ENCODE results near the gene GP9.

GRCh38 chr3:129105862-129106261 is 45.3 kb downstream of the GP9 start:
- TF ChIP-seq, protein P1, sequence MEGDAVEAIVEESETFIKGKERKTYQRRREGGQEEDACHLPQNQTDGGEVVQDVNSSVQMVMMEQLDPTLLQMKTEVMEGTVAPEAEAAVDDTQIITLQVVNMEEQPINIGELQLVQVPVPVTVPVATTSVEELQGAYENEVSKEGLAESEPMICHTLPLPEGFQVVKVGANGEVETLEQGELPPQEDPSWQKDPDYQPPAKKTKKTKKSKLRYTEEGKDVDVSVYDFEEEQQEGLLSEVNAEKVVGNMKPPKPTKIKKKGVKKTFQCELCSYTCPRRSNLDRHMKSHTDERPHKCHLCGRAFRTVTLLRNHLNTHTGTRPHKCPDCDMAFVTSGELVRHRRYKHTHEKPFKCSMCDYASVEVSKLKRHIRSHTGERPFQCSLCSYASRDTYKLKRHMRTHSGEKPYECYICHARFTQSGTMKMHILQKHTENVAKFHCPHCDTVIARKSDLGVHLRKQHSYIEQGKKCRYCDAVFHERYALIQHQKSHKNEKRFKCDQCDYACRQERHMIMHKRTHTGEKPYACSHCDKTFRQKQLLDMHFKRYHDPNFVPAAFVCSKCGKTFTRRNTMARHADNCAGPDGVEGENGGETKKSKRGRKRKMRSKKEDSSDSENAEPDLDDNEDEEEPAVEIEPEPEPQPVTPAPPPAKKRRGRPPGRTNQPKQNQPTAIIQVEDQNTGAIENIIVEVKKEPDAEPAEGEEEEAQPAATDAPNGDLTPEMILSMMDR (IDR thresholded peaks at IDR 0.05; ENCODE audit: low read depth, low read length), result no peak
- no peak for TF ChIP-seq EZH2phosphoT487 (IDR thresholded peaks at IDR 0.05; ENCODE audit: low read depth)

All from OCI-LY3 (cell line).